Panc1 (cell line): ENCODE measurements around the gene DHRS2.

Experiments used
- TF ChIP-seq, protein P1 (sequence below): fragments of 450-650 bp; IDR thresholded peaks from 2 replicates; pipeline ENCODE4 v1.5.1; 2017; ENCODE audit warnings: mild to moderate bottlenecking
- TF ChIP-seq, protein P2 (sequence below), 2 experiments: IDR thresholded peaks; 2 replicates each; pipeline ENCODE4 v1.6.1; 2011 to 2012; ENCODE audit warnings: low read depth in 2 of 2, control low read depth in 1 of 2, low read length in 1 of 2, mild to moderate bottlenecking in 1 of 2, moderate library complexity in 1 of 2; ENCODE audit not compliant: insufficient read depth in 1 of 2

DNA sequence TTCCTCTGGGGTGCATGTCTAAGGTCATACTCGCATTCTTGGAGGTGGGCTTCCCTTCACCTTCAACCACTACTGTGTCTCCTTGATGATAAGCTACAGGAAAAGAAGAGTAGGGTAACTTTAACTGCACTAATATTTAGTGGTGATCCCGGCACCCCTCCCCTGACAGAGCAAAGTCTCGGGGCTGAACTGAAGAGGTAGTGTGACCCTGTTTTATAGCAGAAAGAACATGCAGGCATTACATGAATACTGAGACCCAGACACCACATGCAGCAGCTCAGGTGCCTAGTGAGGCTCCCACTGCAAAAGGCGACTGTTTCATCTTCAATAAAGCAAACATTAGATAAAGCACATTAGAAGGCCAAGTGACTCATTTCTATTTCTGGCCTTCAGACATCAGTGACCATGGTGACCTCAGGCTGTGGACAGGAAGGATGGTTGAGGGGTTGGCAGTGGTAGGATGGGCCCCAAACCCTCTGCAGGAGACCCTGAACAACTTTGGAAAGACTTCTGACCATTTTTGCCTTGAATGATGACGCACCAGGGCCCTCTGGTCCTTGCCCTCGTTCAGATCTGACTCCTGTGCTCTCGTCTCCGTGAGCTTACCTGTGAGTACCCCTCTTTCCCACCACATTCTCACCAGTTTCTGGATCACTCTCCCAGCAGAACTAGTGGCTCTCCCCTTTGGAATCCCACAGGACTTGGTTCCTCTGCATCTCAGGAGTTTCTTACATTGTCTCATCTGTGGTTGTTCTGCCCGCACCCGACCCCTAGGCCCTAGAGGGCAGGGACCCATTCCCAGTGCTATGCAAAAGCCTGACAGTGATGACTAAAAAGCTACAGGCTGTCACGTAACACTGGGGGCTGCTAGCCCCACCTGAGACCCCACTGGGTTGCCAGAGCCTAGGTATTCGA lies 33.7 kb upstream of the DHRS2 start:
- TF ChIP-seq, protein P1, sequence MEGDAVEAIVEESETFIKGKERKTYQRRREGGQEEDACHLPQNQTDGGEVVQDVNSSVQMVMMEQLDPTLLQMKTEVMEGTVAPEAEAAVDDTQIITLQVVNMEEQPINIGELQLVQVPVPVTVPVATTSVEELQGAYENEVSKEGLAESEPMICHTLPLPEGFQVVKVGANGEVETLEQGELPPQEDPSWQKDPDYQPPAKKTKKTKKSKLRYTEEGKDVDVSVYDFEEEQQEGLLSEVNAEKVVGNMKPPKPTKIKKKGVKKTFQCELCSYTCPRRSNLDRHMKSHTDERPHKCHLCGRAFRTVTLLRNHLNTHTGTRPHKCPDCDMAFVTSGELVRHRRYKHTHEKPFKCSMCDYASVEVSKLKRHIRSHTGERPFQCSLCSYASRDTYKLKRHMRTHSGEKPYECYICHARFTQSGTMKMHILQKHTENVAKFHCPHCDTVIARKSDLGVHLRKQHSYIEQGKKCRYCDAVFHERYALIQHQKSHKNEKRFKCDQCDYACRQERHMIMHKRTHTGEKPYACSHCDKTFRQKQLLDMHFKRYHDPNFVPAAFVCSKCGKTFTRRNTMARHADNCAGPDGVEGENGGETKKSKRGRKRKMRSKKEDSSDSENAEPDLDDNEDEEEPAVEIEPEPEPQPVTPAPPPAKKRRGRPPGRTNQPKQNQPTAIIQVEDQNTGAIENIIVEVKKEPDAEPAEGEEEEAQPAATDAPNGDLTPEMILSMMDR, result no peak
- TF ChIP-seq, protein P2, sequence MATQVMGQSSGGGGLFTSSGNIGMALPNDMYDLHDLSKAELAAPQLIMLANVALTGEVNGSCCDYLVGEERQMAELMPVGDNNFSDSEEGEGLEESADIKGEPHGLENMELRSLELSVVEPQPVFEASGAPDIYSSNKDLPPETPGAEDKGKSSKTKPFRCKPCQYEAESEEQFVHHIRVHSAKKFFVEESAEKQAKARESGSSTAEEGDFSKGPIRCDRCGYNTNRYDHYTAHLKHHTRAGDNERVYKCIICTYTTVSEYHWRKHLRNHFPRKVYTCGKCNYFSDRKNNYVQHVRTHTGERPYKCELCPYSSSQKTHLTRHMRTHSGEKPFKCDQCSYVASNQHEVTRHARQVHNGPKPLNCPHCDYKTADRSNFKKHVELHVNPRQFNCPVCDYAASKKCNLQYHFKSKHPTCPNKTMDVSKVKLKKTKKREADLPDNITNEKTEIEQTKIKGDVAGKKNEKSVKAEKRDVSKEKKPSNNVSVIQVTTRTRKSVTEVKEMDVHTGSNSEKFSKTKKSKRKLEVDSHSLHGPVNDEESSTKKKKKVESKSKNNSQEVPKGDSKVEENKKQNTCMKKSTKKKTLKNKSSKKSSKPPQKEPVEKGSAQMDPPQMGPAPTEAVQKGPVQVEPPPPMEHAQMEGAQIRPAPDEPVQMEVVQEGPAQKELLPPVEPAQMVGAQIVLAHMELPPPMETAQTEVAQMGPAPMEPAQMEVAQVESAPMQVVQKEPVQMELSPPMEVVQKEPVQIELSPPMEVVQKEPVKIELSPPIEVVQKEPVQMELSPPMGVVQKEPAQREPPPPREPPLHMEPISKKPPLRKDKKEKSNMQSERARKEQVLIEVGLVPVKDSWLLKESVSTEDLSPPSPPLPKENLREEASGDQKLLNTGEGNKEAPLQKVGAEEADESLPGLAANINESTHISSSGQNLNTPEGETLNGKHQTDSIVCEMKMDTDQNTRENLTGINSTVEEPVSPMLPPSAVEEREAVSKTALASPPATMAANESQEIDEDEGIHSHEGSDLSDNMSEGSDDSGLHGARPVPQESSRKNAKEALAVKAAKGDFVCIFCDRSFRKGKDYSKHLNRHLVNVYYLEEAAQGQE (IDR thresholded peaks at IDR 0.05; ENCODE audit: insufficient read depth in 1 of 2, low read depth in 2 of 2, low read length in 1 of 2), result no peak
